OCI-LY1 (cell line): Measurements from ENCODE around the gene LRRC72.

Experiments used
- EZH2 ChIP-seq: fragments of 200-600 bp; sonication (generic), shearing (Covaris generic); IDR thresholded peaks from 2 replicates; pipeline ENCODE4 v1.8.0; 2017; ENCODE audit warnings: borderline replicate concordance, mixed run types, mild to moderate bottlenecking, antibody characterized with exemption, low read length, moderate library complexity, mixed read lengths
- TF ChIP-seq, protein P1 (sequence below): fragments of 200-600 bp; sonication (generic), shearing (Covaris generic); IDR thresholded peaks from 2 replicates; pipeline ENCODE4 v1.5.1; 2017; ENCODE audit warnings: mild to moderate bottlenecking, antibody characterized with exemption, low read length, moderate library complexity, mixed read lengths

DNA sequence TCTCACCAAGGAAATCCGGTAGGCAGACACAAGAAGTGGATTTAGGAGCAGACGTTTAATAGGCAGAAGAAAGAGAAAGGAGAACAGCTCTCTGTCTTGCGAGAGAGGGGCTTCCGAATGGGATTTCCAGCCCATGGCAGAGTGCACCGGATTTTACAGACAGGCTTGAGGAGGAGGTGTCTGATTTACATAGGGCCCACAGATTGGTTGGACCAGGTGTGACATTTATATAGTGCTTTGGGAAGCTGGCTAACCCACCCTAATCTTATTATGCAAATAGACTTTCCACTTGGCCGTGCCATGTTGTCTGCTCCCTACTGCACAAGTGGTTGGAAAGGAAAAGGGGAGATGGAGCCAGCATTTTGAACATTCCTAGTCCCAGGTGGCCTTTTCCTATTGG lies 61.2 kb downstream of the LRRC72 start:
- TF ChIP-seq, protein P1, sequence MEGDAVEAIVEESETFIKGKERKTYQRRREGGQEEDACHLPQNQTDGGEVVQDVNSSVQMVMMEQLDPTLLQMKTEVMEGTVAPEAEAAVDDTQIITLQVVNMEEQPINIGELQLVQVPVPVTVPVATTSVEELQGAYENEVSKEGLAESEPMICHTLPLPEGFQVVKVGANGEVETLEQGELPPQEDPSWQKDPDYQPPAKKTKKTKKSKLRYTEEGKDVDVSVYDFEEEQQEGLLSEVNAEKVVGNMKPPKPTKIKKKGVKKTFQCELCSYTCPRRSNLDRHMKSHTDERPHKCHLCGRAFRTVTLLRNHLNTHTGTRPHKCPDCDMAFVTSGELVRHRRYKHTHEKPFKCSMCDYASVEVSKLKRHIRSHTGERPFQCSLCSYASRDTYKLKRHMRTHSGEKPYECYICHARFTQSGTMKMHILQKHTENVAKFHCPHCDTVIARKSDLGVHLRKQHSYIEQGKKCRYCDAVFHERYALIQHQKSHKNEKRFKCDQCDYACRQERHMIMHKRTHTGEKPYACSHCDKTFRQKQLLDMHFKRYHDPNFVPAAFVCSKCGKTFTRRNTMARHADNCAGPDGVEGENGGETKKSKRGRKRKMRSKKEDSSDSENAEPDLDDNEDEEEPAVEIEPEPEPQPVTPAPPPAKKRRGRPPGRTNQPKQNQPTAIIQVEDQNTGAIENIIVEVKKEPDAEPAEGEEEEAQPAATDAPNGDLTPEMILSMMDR: no peak
- no peak for TF ChIP-seq EZH2
